HG02973 (cell line): ENCODE data around the gene GNAT2.

Experiments used
- ATAC-seq: cut with Tn5 transposase; IDR thresholded peaks from one replicate; pipeline ENCODE4 v1.9.1; 2021; ENCODE audit warnings: moderate library complexity; ENCODE audit not compliant: unreplicated experiment

Gene GNAT2

DNA sequence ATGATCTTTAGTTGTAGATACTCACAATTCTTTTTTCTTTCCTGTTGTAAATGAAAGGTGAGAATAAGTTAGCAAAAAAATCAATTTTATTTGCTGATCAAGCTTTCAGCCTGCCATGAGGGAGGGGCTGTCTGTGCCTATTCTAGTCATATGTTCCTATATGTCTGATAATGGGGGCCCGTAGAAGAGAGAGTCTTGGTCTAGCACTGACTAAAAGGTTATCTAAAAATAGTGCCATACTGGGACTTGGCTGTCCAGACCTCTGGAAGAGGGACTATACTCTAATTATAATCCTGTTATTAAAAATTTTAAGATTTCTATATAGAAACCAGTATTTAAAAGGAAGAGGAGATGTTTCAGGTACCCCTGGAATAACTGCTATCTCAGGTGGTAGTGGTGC, 52.4 kb downstream of the GNAT2 start:
- no peak for ATAC-seq

DNA sequence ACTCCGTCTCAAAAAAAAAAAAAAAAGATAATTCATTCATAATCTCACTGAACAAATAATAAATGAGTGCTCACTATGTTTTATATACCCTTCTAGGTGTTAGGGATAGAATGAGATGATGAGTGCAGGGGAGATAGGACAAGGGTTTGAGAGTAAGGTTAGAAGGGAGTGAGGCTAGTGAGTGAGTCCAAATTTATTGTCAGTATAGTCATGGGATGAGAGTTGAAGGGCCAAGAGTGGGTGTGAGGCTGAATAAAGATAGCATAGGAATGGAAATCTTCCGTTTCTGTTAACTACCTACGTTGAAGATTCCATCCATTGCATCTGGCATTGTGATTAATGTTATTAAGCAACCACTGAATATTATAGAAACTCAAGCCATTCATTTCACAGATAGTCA, 54.2 kb downstream of the GNAT2 start:
- ATAC-seq, result no peak

DNA sequence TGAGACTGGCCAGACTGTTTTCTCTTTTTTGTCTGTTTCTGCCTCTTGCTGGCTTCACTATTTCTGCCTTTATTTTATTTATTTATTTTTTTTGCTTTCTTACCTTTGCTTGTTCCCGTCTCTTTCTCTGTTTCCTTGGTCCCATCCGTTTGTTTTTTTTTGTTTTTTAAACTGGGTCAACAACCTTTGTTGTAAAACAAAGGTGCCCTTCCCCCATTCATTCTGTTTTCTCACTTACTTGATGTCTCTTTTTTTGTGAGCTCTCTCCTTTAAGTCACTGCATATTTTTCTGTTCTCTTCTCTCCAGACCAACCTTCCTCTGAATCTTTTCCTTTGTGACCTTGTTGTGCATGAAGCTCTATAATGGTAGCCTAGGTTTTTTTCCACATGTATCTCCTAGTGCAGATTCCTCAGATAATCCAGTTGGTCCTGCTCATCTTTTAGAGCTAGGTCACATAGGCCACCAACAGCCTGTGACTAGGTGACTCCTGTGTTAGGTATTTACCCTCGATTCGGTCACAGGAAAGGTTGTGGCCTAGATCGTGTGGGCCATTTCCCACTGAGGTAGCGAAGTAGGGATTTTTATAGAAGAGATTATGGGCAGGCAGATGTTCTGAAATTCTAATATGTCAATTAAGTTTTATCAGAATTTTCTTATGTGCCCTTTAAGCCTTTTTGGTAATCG, 55.1 kb downstream of the GNAT2 start:
- no peak for ATAC-seq

DNA sequence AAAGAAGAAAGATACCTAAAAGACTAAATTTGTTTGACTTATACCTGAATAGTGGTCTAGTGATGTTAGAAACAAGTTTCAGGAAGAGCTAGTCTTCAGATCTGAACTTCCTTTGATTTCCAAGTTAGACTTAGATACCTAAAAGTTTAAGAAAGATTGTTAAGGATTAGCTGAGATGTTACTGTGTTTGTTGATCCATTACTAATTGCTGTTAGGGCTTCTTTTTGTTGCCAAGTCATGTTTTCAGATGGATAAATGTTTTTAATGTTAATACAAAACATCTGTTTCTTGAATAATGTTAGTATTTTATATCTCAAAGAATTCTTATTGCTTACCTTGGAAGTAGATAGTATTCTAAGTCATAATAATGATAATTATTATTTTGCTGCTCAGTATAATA, 59.4 kb downstream of the GNAT2 start:
- ATAC-seq, result no peak

DNA sequence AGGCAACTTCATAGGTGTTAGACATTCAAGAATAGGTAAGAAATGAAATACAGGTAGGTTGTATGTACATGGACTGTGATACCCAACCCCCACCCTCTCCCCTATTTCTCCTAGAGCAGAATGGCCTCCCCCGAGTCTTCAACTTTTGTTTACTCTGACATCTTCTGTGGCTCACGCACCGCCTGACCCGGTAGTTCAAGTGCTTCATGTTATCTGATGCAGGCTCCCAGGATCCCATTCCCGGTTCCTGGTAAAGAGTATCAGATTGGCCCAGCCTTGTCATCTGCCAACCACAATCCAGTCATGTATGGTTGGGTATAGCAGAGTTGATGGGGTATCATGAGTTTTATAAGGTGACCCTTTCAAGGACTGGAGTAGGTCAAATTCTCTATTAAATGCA, 61.9 kb downstream of the GNAT2 start:
- no peak for ATAC-seq

DNA sequence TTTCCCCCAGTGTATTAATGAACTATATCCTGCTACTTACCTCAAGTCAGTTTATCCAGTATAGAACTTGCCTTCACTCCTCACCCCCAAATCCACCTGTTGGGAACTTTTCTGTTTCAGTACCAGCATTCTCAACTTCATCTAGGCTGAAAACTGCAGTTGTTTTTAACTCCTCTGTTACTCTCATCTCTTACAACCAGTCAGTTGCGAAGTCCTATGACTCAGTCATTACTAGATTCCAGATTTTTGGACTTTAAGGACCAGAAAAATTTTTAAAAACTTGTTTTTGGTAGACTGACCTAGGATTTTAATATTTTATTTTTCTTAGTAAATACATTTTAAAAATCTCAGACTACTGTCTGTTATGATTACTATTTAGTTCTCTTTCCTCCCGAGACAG, 62.9 kb downstream of the GNAT2 start:
- no peak for ATAC-seq
